ENCODE data around the gene MSLN.

DNA sequence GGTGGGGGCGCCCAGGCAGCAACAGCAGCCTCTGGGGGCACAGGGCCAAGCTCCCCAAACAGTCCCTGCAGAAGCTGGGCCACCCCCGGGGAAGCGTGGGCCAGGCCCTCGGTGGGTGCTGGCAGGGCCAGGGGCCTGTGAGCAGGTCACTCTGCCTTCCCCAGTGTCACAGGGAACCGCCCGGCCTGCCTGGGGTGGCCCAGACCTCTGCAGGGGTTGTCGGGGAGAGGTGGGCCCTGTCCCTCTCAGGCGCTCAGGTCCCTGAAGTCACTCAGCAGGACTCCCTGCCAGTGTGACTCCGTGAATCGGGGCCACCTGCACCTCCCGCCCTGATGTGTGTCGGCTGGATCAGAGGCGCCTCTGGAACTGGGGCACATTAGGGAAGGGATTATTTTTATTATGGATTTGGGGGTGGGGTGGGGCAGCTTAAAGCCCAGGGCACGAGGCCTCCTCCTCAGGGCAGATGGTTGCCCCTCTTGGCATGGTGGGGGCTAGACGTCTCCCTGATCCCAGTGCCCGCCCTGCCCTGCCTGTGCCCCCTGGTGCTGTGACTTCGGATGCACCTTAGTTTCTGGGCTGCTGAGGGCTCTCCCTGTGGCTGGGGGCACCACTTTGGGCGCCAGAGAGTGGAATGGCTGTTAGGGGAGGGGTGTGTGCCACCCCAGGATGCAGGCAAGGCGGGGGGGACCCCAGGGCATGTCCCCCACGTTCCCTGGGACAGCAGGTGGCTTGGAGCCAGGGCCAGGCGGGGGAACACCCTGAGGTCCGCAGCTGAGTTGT, 41.2 kb downstream of the MSLN start:
- TF ChIP-seq POLR2A (IDR thresholded peaks at IDR 0.05; ENCODE audit: low read depth), result no peak
- TF ChIP-seq, protein P1, sequence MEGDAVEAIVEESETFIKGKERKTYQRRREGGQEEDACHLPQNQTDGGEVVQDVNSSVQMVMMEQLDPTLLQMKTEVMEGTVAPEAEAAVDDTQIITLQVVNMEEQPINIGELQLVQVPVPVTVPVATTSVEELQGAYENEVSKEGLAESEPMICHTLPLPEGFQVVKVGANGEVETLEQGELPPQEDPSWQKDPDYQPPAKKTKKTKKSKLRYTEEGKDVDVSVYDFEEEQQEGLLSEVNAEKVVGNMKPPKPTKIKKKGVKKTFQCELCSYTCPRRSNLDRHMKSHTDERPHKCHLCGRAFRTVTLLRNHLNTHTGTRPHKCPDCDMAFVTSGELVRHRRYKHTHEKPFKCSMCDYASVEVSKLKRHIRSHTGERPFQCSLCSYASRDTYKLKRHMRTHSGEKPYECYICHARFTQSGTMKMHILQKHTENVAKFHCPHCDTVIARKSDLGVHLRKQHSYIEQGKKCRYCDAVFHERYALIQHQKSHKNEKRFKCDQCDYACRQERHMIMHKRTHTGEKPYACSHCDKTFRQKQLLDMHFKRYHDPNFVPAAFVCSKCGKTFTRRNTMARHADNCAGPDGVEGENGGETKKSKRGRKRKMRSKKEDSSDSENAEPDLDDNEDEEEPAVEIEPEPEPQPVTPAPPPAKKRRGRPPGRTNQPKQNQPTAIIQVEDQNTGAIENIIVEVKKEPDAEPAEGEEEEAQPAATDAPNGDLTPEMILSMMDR (IDR thresholded peaks at IDR 0.05), result no peak
- no peak for TF ChIP-seq POLR2AphosphoS5 (IDR thresholded peaks at IDR 0.05)

Measured in esophagus muscularis mucosa (tissue), 3 donors.